Measurements from ENCODE around the gene MYRFL.

The MYRFL gene

GRCh38 chr12:69833696-69834095 is 8.7 kb downstream of the MYRFL start:
- Histone ChIP-seq H3K27ac (no peak overlapping the region), H3K36me3 (ENCODE audit: insufficient read depth) (no peaks in the 10 kb centered on the region), H3K4me3 (IDR thresholded peaks at IDR 0.05; ENCODE audit: insufficient read depth, low read depth, low read length) (no peak overlapping the region), H3K79me2 (ENCODE audit: insufficient read depth, low read depth) (no peaks in the 10 kb centered on the region), H3K27me3 (ENCODE audit: insufficient read depth, low read depth) (no peaks in the 10 kb centered on the region), H2AFZ (ENCODE audit: low read depth) (no peak overlapping the region), H4K20me1 (ENCODE audit: insufficient read depth) (no peaks in the 10 kb centered on the region), H3K9ac (no peak overlapping the region), H3K4me2 (no peak overlapping the region), H3K4me1 (ENCODE audit: low read depth, poor library complexity, severe bottlenecking) (no peaks in the 10 kb centered on the region)
- TF ChIP-seq CTCF (conservative IDR thresholded peaks at IDR 0.05; ENCODE audit: low read depth, low read length): no peak

GRCh38 chr12:69834147-69834546 is 9.1 kb downstream of the MYRFL start:
- Histone ChIP-seq H3K79me2 (ENCODE audit: insufficient read depth, low read depth) (no peaks in the 10 kb centered on the region), H3K27me3 (ENCODE audit: insufficient read depth, low read depth) (no peaks in the 10 kb centered on the region), H3K36me3 (ENCODE audit: insufficient read depth) (no peaks in the 10 kb centered on the region), H4K20me1 (ENCODE audit: insufficient read depth) (no peaks in the 10 kb centered on the region), H2AFZ (ENCODE audit: low read depth) (no peak overlapping the region), H3K4me3 (IDR thresholded peaks at IDR 0.05; ENCODE audit: insufficient read depth, low read depth, low read length) (no peak overlapping the region), H3K4me2 (no peak overlapping the region), H3K9ac (no peak overlapping the region), H3K4me1 (ENCODE audit: low read depth, poor library complexity, severe bottlenecking) (no peaks in the 10 kb centered on the region), H3K27ac (no peak overlapping the region)
- no peak for TF ChIP-seq CTCF (conservative IDR thresholded peaks at IDR 0.05; ENCODE audit: low read depth, low read length)

GRCh38 chr12:69834576-69834975 is 9.5 kb downstream of the MYRFL start:
- Histone ChIP-seq H3K9ac (no peak overlapping the region), H4K20me1 (ENCODE audit: insufficient read depth) (no peaks in the 10 kb centered on the region), H3K4me3 (IDR thresholded peaks at IDR 0.05; ENCODE audit: insufficient read depth, low read depth, low read length) (no peak overlapping the region), H3K4me2 (no peak overlapping the region), H3K79me2 (ENCODE audit: insufficient read depth, low read depth) (no peaks in the 10 kb centered on the region), H2AFZ (ENCODE audit: low read depth) (no peak overlapping the region), H3K36me3 (ENCODE audit: insufficient read depth) (no peaks in the 10 kb centered on the region), H3K4me1 (ENCODE audit: low read depth, poor library complexity, severe bottlenecking) (no peaks in the 10 kb centered on the region), H3K27me3 (ENCODE audit: insufficient read depth, low read depth) (no peaks in the 10 kb centered on the region), H3K27ac (no peak overlapping the region)
- TF ChIP-seq CTCF (conservative IDR thresholded peaks at IDR 0.05; ENCODE audit: low read depth, low read length): no peak

- no peak overlapping the region for H2AFZ ChIP-seq (ENCODE audit: low read depth)
- H3K27me3 ChIP-seq (ENCODE audit: insufficient read depth, low read depth): no peaks in the 10 kb centered on the region
- no peak overlapping the region for H3K4me2 ChIP-seq
- no peaks in the 10 kb centered on the region for H3K4me1 ChIP-seq (ENCODE audit: low read depth, poor library complexity, severe bottlenecking)
- TF ChIP-seq CTCF (conservative IDR thresholded peaks at IDR 0.05; ENCODE audit: low read depth, low read length): no peak
- H3K27ac ChIP-seq: no peak overlapping the region
- H3K36me3 ChIP-seq (ENCODE audit: insufficient read depth): no peaks in the 10 kb centered on the region
- no peak overlapping the region for H3K4me3 ChIP-seq (IDR thresholded peaks at IDR 0.05; ENCODE audit: insufficient read depth, low read depth, low read length)
- no peaks in the 10 kb centered on the region for H3K79me2 ChIP-seq (ENCODE audit: insufficient read depth, low read depth)
- no peak overlapping the region for H3K9ac ChIP-seq
- H4K20me1 ChIP-seq (ENCODE audit: insufficient read depth): no peaks in the 10 kb centered on the region
These were observed 10.1 kb downstream of the MYRFL start for GRCh38 chr12:69835081-69835480.

GRCh38 chr12:69836015-69836414 is 11.0 kb downstream of the MYRFL start:
- Histone ChIP-seq H3K9ac (no peak overlapping the region), H2AFZ (ENCODE audit: low read depth) (no peak overlapping the region), H3K27ac (no peak overlapping the region), H3K4me1 (ENCODE audit: low read depth, poor library complexity, severe bottlenecking) (no peaks in the 10 kb centered on the region), H3K79me2 (ENCODE audit: insufficient read depth, low read depth) (no peaks in the 10 kb centered on the region), H3K4me3 (IDR thresholded peaks at IDR 0.05; ENCODE audit: insufficient read depth, low read depth, low read length) (no peak overlapping the region), H3K4me2 (no peak overlapping the region), H3K27me3 (ENCODE audit: insufficient read depth, low read depth) (no peaks in the 10 kb centered on the region), H3K36me3 (ENCODE audit: insufficient read depth) (no peaks in the 10 kb centered on the region), H4K20me1 (ENCODE audit: insufficient read depth) (no peaks in the 10 kb centered on the region)
- TF ChIP-seq CTCF (conservative IDR thresholded peaks at IDR 0.05; ENCODE audit: low read depth, low read length): no peak
